Measurements from ENCODE around the gene DYNC1H1.

Gene DYNC1H1

GRCh38 chr14:101992708-101993107 is 28.3 kb downstream of the DYNC1H1 start:
- H3K79me1 ChIP-seq (ENCODE audit: low read depth, low read length), result no peaks in the 10 kb centered on the region
- no peak overlapping the region for H3K18ac ChIP-seq (ENCODE audit: low read length)
- H3K14ac ChIP-seq (ENCODE audit: low read length), result no peak overlapping the region
- H3K4me2 ChIP-seq (ENCODE audit: insufficient read depth, low read length, poor library complexity, severe bottlenecking), result no peak overlapping the region
- peaks cover 59 to 97% of the 10 kb centered on the region in 2 donors for H3K36me3 ChIP-seq (replicated peaks in 1 of 2; ENCODE audit: control insufficient read depth in 2 of 2, insufficient read depth in 2 of 2, low read length in 2 of 2)
- H3K4me1 ChIP-seq (ENCODE audit: control insufficient read depth in 2 of 2, insufficient read depth in 1 of 2, low read depth in 1 of 2, low read length in 2 of 2), result no peaks in the 10 kb centered on the region
- H2BK5ac ChIP-seq (ENCODE audit: low read length), result no peak overlapping the region
- no peaks in the 10 kb centered on the region for H3K27me3 ChIP-seq (ENCODE audit: control insufficient read depth in 3 of 3, insufficient read depth in 3 of 3, low read depth in 1 of 3, low read length in 3 of 3)
- no peak overlapping the region for H4K91ac ChIP-seq (ENCODE audit: low read depth, low read length, poor library complexity)
- H3K9ac ChIP-seq (ENCODE audit: low read depth, low read length, poor library complexity), result no peak overlapping the region
- H2BK12ac ChIP-seq (ENCODE audit: low read length), result no peak overlapping the region
- no peak overlapping the region for H2BK120ac ChIP-seq (ENCODE audit: low read depth, low read length)
- no peak overlapping the region for H3K4me3 ChIP-seq (ENCODE audit: low read length in 2 of 2)
- no peak overlapping the region for H4K8ac ChIP-seq (ENCODE audit: low read depth, low read length)
- no peak overlapping the region for H3K4ac ChIP-seq (ENCODE audit: low read length)
- no peak for DNase-seq (ENCODE audit: low spot score)
- H3K27ac ChIP-seq (replicated peaks; ENCODE audit: low read length), result no peak overlapping the region
- H2BK15ac ChIP-seq (ENCODE audit: low read length), result no peak overlapping the region
- WGBS, 2 donors (ENCODE audit: extremely low coverage in 2 of 2, insufficient read length in 2 of 2, insufficient replicate concordance in 1 of 2), result no CpG with 5 or more reads among the region's 7 CpGs
- H3K23ac ChIP-seq (ENCODE audit: low read depth, low read length, poor library complexity), result no peak overlapping the region
- no peaks in the 10 kb centered on the region for H3K9me3 ChIP-seq (replicated peaks in 1 of 2; ENCODE audit: control insufficient read depth in 2 of 2, insufficient read depth in 1 of 2, low read depth in 1 of 2, low read length in 2 of 2)
- no peak overlapping the region for H2AFZ ChIP-seq (ENCODE audit: low read length)
- H2AK5ac ChIP-seq (ENCODE audit: low read depth, low read length), result no peak overlapping the region

GRCh38 chr14:101997429-101998336 is 33.3 kb downstream of the DYNC1H1 start:
- DNase-seq (ENCODE audit: low spot score), result no peak

GRCh38 chr14:102000902-102001301 is 36.5 kb downstream of the DYNC1H1 start:
- Histone ChIP-seq H3K9ac (ENCODE audit: low read depth, low read length, poor library complexity) (no peak overlapping the region), H3K4me3 (ENCODE audit: low read length in 2 of 2) (no peak overlapping the region), H3K14ac (ENCODE audit: low read length) (no peak overlapping the region), H2BK120ac (ENCODE audit: low read depth, low read length) (no peak overlapping the region), H2BK12ac (ENCODE audit: low read length) (no peak overlapping the region), H4K8ac (ENCODE audit: low read depth, low read length) (no peak overlapping the region), H3K18ac (ENCODE audit: low read length) (no peak overlapping the region), H3K36me3 (replicated peaks in 1 of 2; ENCODE audit: control insufficient read depth in 2 of 2, insufficient read depth in 2 of 2, low read length in 2 of 2) (peaks cover 58 to 95% of the 10 kb centered on the region in 2 donors), H4K91ac (ENCODE audit: low read depth, low read length, poor library complexity) (no peak overlapping the region), H2AK5ac (ENCODE audit: low read depth, low read length) (no peak overlapping the region), H3K79me1 (ENCODE audit: low read depth, low read length) (peaks cover 3% of the 10 kb centered on the region), H3K27me3 (ENCODE audit: control insufficient read depth in 3 of 3, insufficient read depth in 3 of 3, low read depth in 1 of 3, low read length in 3 of 3) (no peaks in the 10 kb centered on the region), H3K27ac (replicated peaks; ENCODE audit: low read length) (no peak overlapping the region), H3K4ac (ENCODE audit: low read length) (no peak overlapping the region), H2BK15ac (ENCODE audit: low read length) (no peak overlapping the region), H3K4me2 (ENCODE audit: insufficient read depth, low read length, poor library complexity, severe bottlenecking) (no peak overlapping the region), H3K9me3 (replicated peaks in 1 of 2; ENCODE audit: control insufficient read depth in 2 of 2, insufficient read depth in 1 of 2, low read depth in 1 of 2, low read length in 2 of 2) (no peaks in the 10 kb centered on the region), H2AFZ (ENCODE audit: low read length) (no peak overlapping the region), H3K4me1 (ENCODE audit: control insufficient read depth in 2 of 2, insufficient read depth in 1 of 2, low read depth in 1 of 2, low read length in 2 of 2) (no peaks in the 10 kb centered on the region), H3K23ac (ENCODE audit: low read depth, low read length, poor library complexity) (no peak overlapping the region), H2BK5ac (ENCODE audit: low read length) (no peak overlapping the region)
- WGBS, 2 donors (ENCODE audit: extremely low coverage in 2 of 2, insufficient read length in 2 of 2, insufficient replicate concordance in 1 of 2), result no CpG with 5 or more reads among the region's 12 CpGs
- DNase-seq (ENCODE audit: low spot score), result no peak

More at GRCh38 chr14:101997429-101998336, 33.3 kb downstream of the DYNC1H1 start:
- no peak overlapping the region for H3K27ac ChIP-seq (replicated peaks; ENCODE audit: low read length)
- WGBS, 2 donors (ENCODE audit: extremely low coverage in 2 of 2, insufficient read length in 2 of 2, insufficient replicate concordance in 1 of 2), result no CpG with 5 or more reads among the region's 18 CpGs
- no peak overlapping the region for H4K8ac ChIP-seq (ENCODE audit: low read depth, low read length)
- no peaks in the 10 kb centered on the region for H3K27me3 ChIP-seq (ENCODE audit: control insufficient read depth in 3 of 3, insufficient read depth in 3 of 3, low read depth in 1 of 3, low read length in 3 of 3)
- H2BK15ac ChIP-seq (ENCODE audit: low read length), result no peak overlapping the region
- peaks cover 61 to 96% of the 10 kb centered on the region in 2 donors for H3K36me3 ChIP-seq (replicated peaks in 1 of 2; ENCODE audit: control insufficient read depth in 2 of 2, insufficient read depth in 2 of 2, low read length in 2 of 2)
- no peak overlapping the region for H2AK5ac ChIP-seq (ENCODE audit: low read depth, low read length)
- H2BK120ac ChIP-seq (ENCODE audit: low read depth, low read length), result no peak overlapping the region
- no peak overlapping the region for H4K91ac ChIP-seq (ENCODE audit: low read depth, low read length, poor library complexity)
- no peaks in the 10 kb centered on the region for H3K9me3 ChIP-seq (replicated peaks in 1 of 2; ENCODE audit: control insufficient read depth in 2 of 2, insufficient read depth in 1 of 2, low read depth in 1 of 2, low read length in 2 of 2)
- H3K4me2 ChIP-seq (ENCODE audit: insufficient read depth, low read length, poor library complexity, severe bottlenecking), result no peak overlapping the region
- no peak overlapping the region for H2BK5ac ChIP-seq (ENCODE audit: low read length)
- peak overlapping the region; percentile 15 for H3K9ac ChIP-seq (ENCODE audit: low read depth, low read length, poor library complexity)
- no peak overlapping the region for H3K23ac ChIP-seq (ENCODE audit: low read depth, low read length, poor library complexity)
- H3K4me3 ChIP-seq (ENCODE audit: low read length in 2 of 2), result no peak overlapping the region
- no peak overlapping the region for H3K18ac ChIP-seq (ENCODE audit: low read length)
- no peak overlapping the region for H2AFZ ChIP-seq (ENCODE audit: low read length)
- peaks cover 3% of the 10 kb centered on the region for H3K79me1 ChIP-seq (ENCODE audit: low read depth, low read length)
- H2BK12ac ChIP-seq (ENCODE audit: low read length), result no peak overlapping the region
- H3K14ac ChIP-seq (ENCODE audit: low read length), result no peak overlapping the region
- H3K4ac ChIP-seq (ENCODE audit: low read length), result no peak overlapping the region
- no peaks in the 10 kb centered on the region for H3K4me1 ChIP-seq (ENCODE audit: control insufficient read depth in 2 of 2, insufficient read depth in 1 of 2, low read depth in 1 of 2, low read length in 2 of 2)

- H3K4me3 ChIP-seq (ENCODE audit: low read length in 2 of 2), result no peak overlapping the region
- WGBS, 2 donors (ENCODE audit: extremely low coverage in 2 of 2, insufficient read length in 2 of 2, insufficient replicate concordance in 1 of 2), result no CpG with 5 or more reads among the region's 9 CpGs
Observed at GRCh38 chr14:102005336-102005735, 41.0 kb downstream of the DYNC1H1 start.

More at GRCh38 chr14:102005336-102005735, 41.0 kb downstream of the DYNC1H1 start:
- H3K9ac ChIP-seq (ENCODE audit: low read depth, low read length, poor library complexity), result no peak overlapping the region
- no peak overlapping the region for H3K4ac ChIP-seq (ENCODE audit: low read length)
- H4K91ac ChIP-seq (ENCODE audit: low read depth, low read length, poor library complexity), result no peak overlapping the region
- no peak overlapping the region for H3K23ac ChIP-seq (ENCODE audit: low read depth, low read length, poor library complexity)
- H2BK5ac ChIP-seq (ENCODE audit: low read length), result no peak overlapping the region
- no peak overlapping the region for H2AFZ ChIP-seq (ENCODE audit: low read length)
- no peak overlapping the region for H2AK5ac ChIP-seq (ENCODE audit: low read depth, low read length)
- H4K8ac ChIP-seq (ENCODE audit: low read depth, low read length), result no peak overlapping the region
- no peak overlapping the region for H3K14ac ChIP-seq (ENCODE audit: low read length)
- H3K36me3 ChIP-seq (replicated peaks in 1 of 2; ENCODE audit: control insufficient read depth in 2 of 2, insufficient read depth in 2 of 2, low read length in 2 of 2), result peaks cover 66 to 96% of the 10 kb centered on the region in 2 donors
- H2BK12ac ChIP-seq (ENCODE audit: low read length), result no peak overlapping the region
- no peaks in the 10 kb centered on the region for H3K79me1 ChIP-seq (ENCODE audit: low read depth, low read length)
- H2BK120ac ChIP-seq (ENCODE audit: low read depth, low read length), result no peak overlapping the region
- no peaks in the 10 kb centered on the region for H3K9me3 ChIP-seq (replicated peaks in 1 of 2; ENCODE audit: control insufficient read depth in 2 of 2, insufficient read depth in 1 of 2, low read depth in 1 of 2, low read length in 2 of 2)
- no peak overlapping the region for H3K27ac ChIP-seq (replicated peaks; ENCODE audit: low read length)
- peaks cover 0 to 2% of the 10 kb centered on the region in 2 donors for H3K4me1 ChIP-seq (ENCODE audit: control insufficient read depth in 2 of 2, insufficient read depth in 1 of 2, low read depth in 1 of 2, low read length in 2 of 2)
- no peaks in the 10 kb centered on the region for H3K27me3 ChIP-seq (ENCODE audit: control insufficient read depth in 3 of 3, insufficient read depth in 3 of 3, low read depth in 1 of 3, low read length in 3 of 3)
- H3K18ac ChIP-seq (ENCODE audit: low read length), result no peak overlapping the region
- no peak overlapping the region for H3K4me2 ChIP-seq (ENCODE audit: insufficient read depth, low read length, poor library complexity, severe bottlenecking)
- DNase-seq (ENCODE audit: low spot score), result no peak
- no peak overlapping the region for H2BK15ac ChIP-seq (ENCODE audit: low read length)
